HUDEP-2 (cell line): ENCODE measurements around the gene ZNF362.
"Not testable (repeated sequence)": the region's sequence is repeated elsewhere in the genome, so short reads cannot be mapped to it uniquely, and the experiment has no call there.

Experiments used
- DNase-seq, 76 experiments: peaks; one replicate each; lab custom pipeline; 2025; ENCODE audit not compliant: unreplicated experiment in 76 of 76; lab: John Stamatoyannopoulos, UW

The ZNF362 gene

GRCh38 chr1:33282791-33283190 is 26.5 kb downstream of the ZNF362 start:
- no peak for DNase-seq

- DNase-seq = no peak
Measured at GRCh38 chr1:33284049-33284448, 27.8 kb downstream of the ZNF362 start.

GRCh38 chr1:33286451-33287185 is 30.3 kb downstream of the ZNF362 start:
- DNase-seq = no peak

- DNase-seq = no peak
Measured at GRCh38 chr1:33287317-33287716, 31.0 kb downstream of the ZNF362 start.

DNA sequence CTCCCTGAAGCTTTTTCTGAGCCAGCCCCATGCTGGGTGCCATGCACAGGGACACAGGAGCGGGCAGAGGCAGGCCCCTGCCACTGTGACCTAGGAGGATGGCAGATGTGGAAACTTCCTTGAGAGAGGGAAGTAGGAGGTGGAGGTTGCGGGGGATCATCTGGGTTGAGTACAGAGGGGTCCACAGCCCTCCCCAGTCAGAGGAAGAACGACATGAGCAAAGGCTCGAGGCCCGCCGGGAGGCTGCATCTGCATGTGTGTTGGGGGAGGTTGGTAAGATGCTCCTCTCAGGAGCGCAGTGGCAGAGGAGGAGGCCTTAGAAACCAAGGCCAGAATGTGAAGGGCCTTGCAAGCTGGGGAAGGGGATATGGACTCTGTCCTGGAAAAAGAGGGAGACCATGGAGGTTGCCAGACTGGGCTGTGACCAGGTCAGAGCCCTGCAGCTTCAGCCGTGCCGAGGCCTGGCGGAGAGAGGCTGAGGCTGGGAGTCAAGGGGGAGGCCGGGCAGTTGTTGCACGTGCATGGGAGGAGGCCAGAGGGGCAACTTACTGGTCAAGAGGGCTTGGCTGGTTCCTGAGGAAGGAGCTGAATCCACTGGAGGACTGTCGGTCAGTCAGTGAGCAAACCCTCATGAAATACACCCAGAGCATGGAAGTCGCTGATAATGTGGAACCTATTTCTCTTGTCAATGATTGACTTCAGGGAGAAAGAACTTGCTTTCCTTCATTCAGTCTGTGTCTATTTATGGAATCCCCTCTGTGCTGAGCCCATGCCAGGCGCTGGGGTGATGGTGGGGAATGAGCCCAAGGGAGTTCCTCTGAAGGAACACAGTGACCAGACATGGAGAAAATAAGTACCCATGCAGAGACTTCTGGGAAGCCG is 32.9 kb downstream of the ZNF362 start:
- no peak for DNase-seq

- DNase-seq = no peak
Measured at GRCh38 chr1:33289858-33290154, 33.5 kb downstream of the ZNF362 start.

GRCh38 chr1:33290615-33291014 is 34.3 kb downstream of the ZNF362 start:
- not testable (repeated sequence) for DNase-seq

DNA sequence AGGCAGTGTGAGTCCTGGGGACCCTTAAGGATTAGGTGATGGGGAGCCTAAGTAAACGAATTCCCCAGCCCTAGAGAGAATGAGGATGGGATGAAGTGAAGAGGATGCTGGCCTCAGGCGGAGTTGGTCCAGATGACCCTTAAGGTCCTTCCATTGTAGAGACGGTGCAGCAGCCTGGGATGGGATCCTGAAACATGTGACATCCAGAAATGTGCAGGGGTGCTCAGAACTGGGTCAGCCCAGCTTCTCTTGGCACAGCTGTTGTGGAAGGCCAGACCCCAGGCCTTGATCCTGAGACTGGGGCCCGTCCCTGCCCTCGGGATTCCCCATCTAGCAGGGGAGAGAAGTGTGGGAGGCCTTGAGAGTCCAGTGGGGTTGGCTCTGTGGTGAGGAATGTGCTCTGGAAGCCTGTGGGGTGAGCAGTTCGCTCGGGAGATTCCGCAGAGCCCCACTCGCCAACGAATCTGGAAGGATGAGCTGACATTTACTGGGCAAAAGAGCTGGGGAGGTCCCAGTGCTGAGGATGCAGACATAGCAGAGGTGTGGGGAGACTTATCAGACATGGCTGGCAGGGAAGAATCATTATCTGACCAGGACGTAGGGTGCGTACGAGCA is 36.5 kb downstream of the ZNF362 start:
- no peak for DNase-seq

DNA sequence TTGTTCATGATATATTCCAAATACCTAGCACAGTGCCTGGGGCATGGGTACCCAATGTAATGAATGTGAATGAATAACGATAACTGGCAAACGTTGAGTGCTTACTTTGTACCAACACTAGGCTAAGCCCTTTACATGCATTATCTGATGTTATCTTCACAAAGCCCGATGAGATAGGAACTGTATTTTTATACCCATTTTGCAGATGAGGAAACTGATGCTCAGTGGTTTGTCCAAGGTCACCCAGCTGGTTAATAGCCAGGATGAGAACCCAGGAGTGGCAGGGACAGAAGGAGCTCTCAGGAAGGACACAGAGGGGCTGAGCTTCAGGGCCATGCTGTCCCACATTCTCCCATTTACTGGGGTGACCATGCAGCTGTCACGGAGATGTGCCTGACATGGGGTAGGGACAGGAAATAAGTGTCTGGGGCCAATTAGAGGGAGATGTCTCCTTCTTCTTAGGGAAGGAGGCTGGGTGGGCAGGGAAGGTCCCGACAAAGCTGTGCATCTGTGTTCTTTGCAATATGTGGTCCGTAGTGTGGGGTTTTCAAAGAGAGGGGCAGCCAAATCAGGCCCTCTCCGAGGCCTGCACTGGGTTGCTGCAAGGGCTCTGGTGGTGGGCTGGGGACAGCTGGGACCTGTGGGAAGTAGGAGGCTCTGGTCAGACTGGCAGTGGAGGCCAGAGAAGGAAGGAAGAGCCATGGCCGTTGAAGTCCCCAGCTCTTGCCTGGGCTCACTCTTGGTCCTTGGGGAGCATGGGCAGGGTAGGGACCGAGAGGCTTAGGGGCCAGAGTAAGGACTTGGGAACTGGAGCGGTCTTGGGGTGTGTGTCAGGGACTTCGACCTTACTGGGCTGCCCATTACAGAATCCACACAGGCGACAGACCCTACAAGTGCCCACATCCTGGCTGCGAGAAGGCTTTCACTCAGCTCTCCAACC is 38.0 kb downstream of the ZNF362 start:
- DNase-seq = no peak

GRCh38 chr1:33295023-33295422 is 38.7 kb downstream of the ZNF362 start:
- DNase-seq = no peak

GRCh38 chr1:33295450-33296081 is 39.3 kb downstream of the ZNF362 start:
- peak in 67 of 76 experiments; percentile 11 to 85 (median 60) for DNase-seq

GRCh38 chr1:33296082-33296458 is 39.8 kb downstream of the ZNF362 start:
- DNase-seq = no peak

- DNase-seq = no peak
Measured at GRCh38 chr1:33296824-33297223, 40.5 kb downstream of the ZNF362 start.

DNA sequence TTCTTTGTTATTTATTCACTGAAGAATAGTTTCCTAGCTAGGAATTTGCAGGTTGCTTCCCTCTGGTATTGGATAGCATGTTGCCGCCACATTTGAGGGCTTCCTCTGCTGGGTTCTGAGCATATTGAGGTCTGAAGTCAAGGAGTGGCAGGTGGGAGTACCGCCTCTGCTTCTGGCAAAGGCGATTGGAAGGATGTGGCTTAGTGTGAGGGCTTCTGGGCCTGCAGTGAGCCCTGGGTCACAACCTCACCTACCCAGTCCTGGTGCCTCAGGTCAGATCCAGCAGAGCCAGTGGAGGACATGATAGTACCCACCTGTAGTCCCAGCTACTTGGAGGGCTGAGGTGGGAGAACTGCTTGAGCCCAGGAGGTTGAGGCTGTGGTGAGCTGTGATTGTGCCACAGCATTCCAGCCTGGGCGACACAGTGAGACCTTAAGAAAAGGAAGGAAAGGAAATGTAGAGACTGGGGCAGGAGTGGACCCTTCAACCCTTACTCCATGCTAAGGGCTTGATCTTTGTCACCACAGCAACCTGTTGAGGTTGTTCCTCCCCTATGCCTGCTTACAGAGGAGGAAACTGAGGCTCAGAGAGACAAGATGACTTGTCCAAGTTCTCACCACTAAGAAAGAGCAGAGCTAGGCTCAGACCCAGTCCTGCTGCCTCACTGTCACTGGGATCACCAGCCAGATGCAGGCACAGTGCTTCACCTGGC is 41.8 kb downstream of the ZNF362 start:
- DNase-seq = no peak

GRCh38 chr1:33298623-33299277 is 42.5 kb downstream of the ZNF362 start:
- peak in 68 of 76 experiments; percentile 4 to 81 (median 46) for DNase-seq

DNA sequence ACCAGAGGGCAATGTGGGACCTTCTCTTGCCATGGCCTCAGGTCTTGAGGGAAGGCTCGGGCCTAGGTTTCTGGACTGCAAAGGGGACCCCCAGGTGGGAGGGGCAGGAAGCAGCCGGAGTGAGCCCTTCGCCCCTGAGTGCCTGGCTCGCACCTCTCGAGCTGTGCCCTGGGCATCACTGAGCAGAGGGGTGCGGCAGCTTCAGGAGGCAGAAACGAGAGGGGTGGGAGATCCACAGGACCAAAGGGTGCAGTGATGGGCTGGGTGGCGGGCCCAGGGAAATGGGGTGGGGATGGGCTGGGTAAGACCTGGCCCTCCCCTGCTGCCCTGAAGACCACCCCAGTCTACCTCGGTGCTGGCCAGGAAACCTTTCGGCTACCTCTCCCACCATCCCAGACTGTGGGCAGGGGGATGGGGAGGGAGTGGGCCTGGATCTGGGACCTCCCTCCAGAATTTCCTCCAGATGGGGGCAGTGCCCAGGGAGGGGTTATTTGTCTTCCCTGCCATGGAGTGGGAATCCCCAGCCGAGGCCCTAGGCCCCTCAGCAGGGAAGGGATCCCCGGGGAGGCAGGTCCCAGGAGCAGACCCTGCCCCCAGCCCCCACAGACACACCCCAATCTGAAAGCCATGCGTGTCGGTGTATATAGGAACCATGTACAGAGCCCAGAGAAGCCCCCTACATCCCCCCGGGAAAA is 43.3 kb downstream of the ZNF362 start:
- no peak for DNase-seq

- peak in 11 of 76 experiments; percentile 5 to 54 (median 14) for DNase-seq
Measured at GRCh38 chr1:33300673-33301072, 44.4 kb downstream of the ZNF362 start.

DNA sequence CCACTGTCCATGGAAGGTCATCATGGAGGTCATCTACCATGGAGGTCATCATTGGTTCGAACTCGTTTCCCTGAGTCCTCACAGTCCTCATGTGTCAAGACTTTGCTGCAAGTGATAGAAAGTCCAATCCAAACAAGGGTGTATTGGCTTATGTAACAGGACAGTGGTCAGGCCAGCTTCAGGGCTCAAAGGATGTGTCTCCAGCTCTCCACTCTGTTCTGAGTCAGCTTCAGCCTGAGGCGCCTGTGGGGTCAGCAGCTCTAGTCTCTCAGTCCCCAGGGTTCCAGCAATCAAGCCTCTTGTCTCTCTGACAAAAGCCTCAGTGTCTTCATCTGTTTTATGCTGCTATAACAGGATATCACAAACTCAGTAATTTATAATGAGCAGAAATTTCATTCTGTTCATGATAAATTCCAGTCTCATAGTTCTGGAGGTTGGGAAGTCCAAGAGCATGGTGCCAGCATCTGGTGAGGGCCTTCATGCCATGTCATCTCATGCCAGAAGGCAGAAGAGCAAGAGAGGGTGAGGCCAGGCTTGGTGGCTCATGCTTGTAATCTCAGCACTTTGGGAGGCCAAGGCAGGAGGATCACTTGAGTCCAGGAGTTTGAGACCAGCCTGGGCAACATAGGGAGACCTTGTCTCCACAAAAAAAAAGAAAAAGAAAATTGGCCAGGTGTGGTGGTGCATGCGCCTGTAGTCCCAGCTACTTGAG is 45.1 kb downstream of the ZNF362 start:
- no peak for DNase-seq
